PC-3 (cell line): ENCODE data around the gene DNPH1. TPM values are rescaled to one million over a fixed set of nuclear protein-coding genes. Genes with fewer than 3 reads are reported as not detected.
A peak's percentile ranks its signal among the peaks of the same experiment; 100 is the strongest.

Experiments used
- ATAC-seq: fragments of 200-7000 bp; cut with Tn5 transposase; 2 replicates; pipeline ENCODE4 v1.9.1; 2020; ENCODE audit warnings: mild to moderate bottlenecking, moderate library complexity
- BruUV-seq: library from RNA; stranded (reverse); fragments of 400-500 nt; replicated peaks from 2 replicates; lab custom pipeline; 2021; lab: Mats Ljungman, UMichigan
- CTCF ChIA-PET: fragments of 300-600 bp; sonication (Branson Sonifier 250); formaldehyde crosslinking; loops from one replicate; lab custom pipeline; 2022; ENCODE audit warnings: antibody characterized with exemption; lab: Charles Lee
- POLR2A ChIA-PET: fragments of 300-600 bp; sonication (Branson Sonifier 250); formaldehyde crosslinking; loops from one replicate; lab custom pipeline; 2022; ENCODE audit warnings: antibody characterized with exemption; ENCODE audit not compliant: unreplicated experiment; lab: Charles Lee
- DNase-seq: peaks from one replicate; pipeline ENCODE4 v3.0.0-alpha.2; 2015
- H2AFZ ChIP-seq: fragments of 300-600 bp; sonication (generic); 2 replicates; pipeline ENCODE4 v1.6.0; 2016; ENCODE audit warnings: antibody characterized with exemption, low read length
- H3F3A ChIP-seq: fragments of 300-600 bp; sonication (generic); one replicate; pipeline ENCODE4 v1.6.0; 2017; ENCODE audit warnings: antibody characterized with exemption, low read length, control low read depth, mild to moderate bottlenecking; ENCODE audit not compliant: unreplicated experiment
- H3K27ac ChIP-seq: fragments of 300-600 bp; sonication (generic); 2 replicates; pipeline ENCODE4 v1.5.1; 2016; ENCODE audit warnings: mild to moderate bottlenecking, low read length
- H3K27me3 ChIP-seq: fragments of 300-600 bp; sonication (generic); 2 replicates; pipeline ENCODE4 v1.6.1; 2016; ENCODE audit warnings: low read length, mixed read lengths
- H3K36me3 ChIP-seq: fragments of 300-600 bp; sonication (generic); 2 replicates; pipeline ENCODE4 v1.6.1; 2016; ENCODE audit warnings: low read depth, mixed run types, low read length, mixed read lengths
- H3K4me1 ChIP-seq: fragments of 300-600 bp; sonication (generic); 2 replicates; pipeline ENCODE4 v1.5.1; 2016; ENCODE audit warnings: low read length; ENCODE audit not compliant: insufficient read depth
- H3K4me2 ChIP-seq: fragments of 300-600 bp; sonication (generic); 2 replicates; pipeline ENCODE4 v1.6.0; 2016; ENCODE audit warnings: low read length
- H3K4me3 ChIP-seq: fragments of 300-600 bp; sonication (generic); 2 replicates; pipeline ENCODE4 v1.5.1; 2016; ENCODE audit warnings: mild to moderate bottlenecking, low read length, mixed read lengths
- H3K79me2 ChIP-seq: fragments of 300-600 bp; sonication (generic); 2 replicates; pipeline ENCODE4 v1.6.1; 2017; ENCODE audit warnings: low read length, mixed read lengths
- H3K9ac ChIP-seq: fragments of 300-600 bp; sonication (generic); 2 replicates; pipeline ENCODE4 v1.6.0; 2016; ENCODE audit warnings: mild to moderate bottlenecking, low read length
- H3K9me2 ChIP-seq: fragments of 300-600 bp; sonication (generic); replicated peaks from 2 replicates; pipeline ENCODE4 v1.6.1; 2016; ENCODE audit warnings: mixed run types, low read length, mixed read lengths
- H3K9me3 ChIP-seq: fragments of 300-600 bp; sonication (generic); 2 replicates; pipeline ENCODE4 v1.6.1; 2016; ENCODE audit warnings: low read length, mixed read lengths
- H4K20me1 ChIP-seq: fragments of 300-600 bp; sonication (generic); 2 replicates; pipeline ENCODE4 v1.6.1; 2016; ENCODE audit warnings: low read length, mixed read lengths
- EZH2 ChIP-seq: fragments of 300-600 bp; sonication (generic); IDR thresholded peaks from one replicate; pipeline ENCODE4 v1.6.1; 2017; ENCODE audit warnings: antibody characterized with exemption, mild to moderate bottlenecking, low read length; ENCODE audit not compliant: unreplicated experiment
- EZH2phosphoT487 ChIP-seq: fragments of 300-600 bp; sonication (generic); IDR thresholded peaks from 2 replicates; pipeline ENCODE4 v1.6.1; 2018; ENCODE audit warnings: mild to moderate bottlenecking, antibody characterized with exemption, low read length, borderline replicate concordance
- intact Hi-C: fragments of 100-400 bp; cut with micrococcal nuclease; formaldehyde crosslinking; loops from 2 replicates; pipeline ENCODE4 v1.9.0; 2023
- total RNA-seq: library from RNA; depleted of rRNA; stranded (reverse); fragments of >200 nt; gene quantifications from 2 replicates; pipeline ENCODE4 v1.2.3, GENCODE V29; 2014
- TF ChIP-seq, protein P1 (sequence below): fragments of 300-600 bp; sonication (generic); conservative IDR thresholded peaks from 2 replicates; pipeline ENCODE4 v1.5.1; 2017; ENCODE audit warnings: antibody characterized with exemption, low read depth, mild to moderate bottlenecking, low read length

DNPH1 gene
- total RNA-seq, 1 experiment from 2014 or later, result 128 TPM

DNA sequence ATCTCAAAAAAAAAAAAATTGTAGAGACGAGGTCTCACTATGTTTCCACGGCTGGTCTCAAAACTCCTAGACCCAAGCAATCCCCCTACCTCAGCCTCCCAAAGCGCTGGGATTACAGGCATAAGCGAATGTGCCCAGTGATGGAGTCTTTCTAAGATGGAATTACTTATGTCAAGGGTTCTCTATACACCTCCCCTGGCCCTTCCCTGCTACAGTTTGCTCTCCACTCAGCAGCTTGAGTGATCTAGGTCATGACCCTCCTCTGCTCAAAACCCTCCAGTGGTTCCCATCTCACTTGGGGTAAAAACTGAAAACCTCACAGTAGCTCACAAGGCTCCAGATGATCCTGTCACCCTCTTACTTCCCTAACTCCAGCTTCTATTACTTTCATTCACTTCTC, 1.8 kb upstream of the DNPH1 start:
- H3K9ac ChIP-seq, result no peak overlapping the region
- no peaks in the 10 kb centered on the region for H3F3A ChIP-seq
- H3K4me3 ChIP-seq, result no peak overlapping the region
- no peak for ATAC-seq
- no peak for DNase-seq
- H3K36me3 ChIP-seq, result no peaks in the 10 kb centered on the region
- CTCF ChIA-PET, result interaction anchor here (0.6 kb wide), 1 partner anchor 42 kb away, joined by 4 read pairs; no protein-coding TSS in a partner anchor
- no peaks in the 10 kb centered on the region for H3K27me3 ChIP-seq
- BruUV-seq, result no TSS peak
- intact Hi-C loops, result no loop called here
- peaks cover 7% of the 10 kb centered on the region; the same call in 1 of the 2 replicates for H3K4me1 ChIP-seq
- H3K79me2 ChIP-seq, result peaks cover 19% of the 10 kb centered on the region
- H3K9me2 ChIP-seq, result no peaks in the 10 kb centered on the region
- no peak overlapping the region for H3K4me2 ChIP-seq
- no peak overlapping the region for H2AFZ ChIP-seq
- POLR2A ChIA-PET, result no interaction called here
- H3K9me3 ChIP-seq, result no peaks in the 10 kb centered on the region
- TF ChIP-seq EZH2 (no peak), EZH2phosphoT487 (no peak)
- TF ChIP-seq, protein P1, sequence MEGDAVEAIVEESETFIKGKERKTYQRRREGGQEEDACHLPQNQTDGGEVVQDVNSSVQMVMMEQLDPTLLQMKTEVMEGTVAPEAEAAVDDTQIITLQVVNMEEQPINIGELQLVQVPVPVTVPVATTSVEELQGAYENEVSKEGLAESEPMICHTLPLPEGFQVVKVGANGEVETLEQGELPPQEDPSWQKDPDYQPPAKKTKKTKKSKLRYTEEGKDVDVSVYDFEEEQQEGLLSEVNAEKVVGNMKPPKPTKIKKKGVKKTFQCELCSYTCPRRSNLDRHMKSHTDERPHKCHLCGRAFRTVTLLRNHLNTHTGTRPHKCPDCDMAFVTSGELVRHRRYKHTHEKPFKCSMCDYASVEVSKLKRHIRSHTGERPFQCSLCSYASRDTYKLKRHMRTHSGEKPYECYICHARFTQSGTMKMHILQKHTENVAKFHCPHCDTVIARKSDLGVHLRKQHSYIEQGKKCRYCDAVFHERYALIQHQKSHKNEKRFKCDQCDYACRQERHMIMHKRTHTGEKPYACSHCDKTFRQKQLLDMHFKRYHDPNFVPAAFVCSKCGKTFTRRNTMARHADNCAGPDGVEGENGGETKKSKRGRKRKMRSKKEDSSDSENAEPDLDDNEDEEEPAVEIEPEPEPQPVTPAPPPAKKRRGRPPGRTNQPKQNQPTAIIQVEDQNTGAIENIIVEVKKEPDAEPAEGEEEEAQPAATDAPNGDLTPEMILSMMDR, result no peak
- H3K27ac ChIP-seq, result no peak overlapping the region
- H4K20me1 ChIP-seq, result no peaks in the 10 kb centered on the region

DNA sequence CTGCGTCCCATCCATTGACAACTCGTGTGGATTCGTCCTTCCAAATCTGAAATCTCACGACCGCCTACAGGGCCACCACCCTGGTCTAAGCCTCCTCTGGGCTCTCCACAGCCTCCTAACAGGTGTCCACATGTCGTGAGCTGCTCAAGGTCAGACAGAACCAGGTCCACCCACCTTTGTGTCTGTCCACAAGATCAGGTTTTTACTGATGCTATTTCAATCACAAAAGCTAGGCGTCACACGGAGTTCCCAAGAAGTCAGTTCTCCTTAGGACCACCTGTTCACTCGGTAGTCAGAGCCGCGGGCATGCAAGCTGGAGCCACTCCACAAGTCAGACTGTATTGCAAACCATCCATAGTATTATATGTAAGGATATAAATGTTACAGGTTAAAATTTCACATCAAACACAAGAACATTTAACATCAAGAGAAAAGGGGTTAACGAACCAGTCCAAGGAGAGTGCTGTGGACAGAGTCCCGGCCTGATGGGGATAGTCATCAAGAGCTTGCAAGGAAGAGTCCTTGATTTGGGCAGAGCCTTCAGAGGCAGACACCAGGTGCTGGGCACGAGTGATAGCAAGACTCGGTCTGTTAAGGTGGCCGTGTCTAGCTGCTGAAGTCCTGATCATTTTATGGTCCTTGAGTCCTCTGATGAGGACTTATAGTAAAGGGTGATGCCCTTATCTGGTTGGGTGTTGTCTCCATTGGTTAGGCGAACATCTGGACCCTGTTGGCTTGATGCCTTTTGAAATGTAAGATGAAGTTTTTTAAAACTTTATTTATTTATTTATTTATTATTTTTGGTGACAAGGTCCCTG, 731 bp upstream of the DNPH1 start:
- Histone ChIP-seq H3K27me3 (no peaks in the 10 kb centered on the region), H3K27ac (no peak overlapping the region), H3K9me2 (no peaks in the 10 kb centered on the region), H2AFZ (peak overlapping the region; percentile 77; the same call in 1 of the 2 replicates), H3K4me2 (peak overlapping the region; percentile 81; the same call in 1 of the 2 replicates), H3K9me3 (no peaks in the 10 kb centered on the region), H4K20me1 (no peaks in the 10 kb centered on the region), H3K9ac (no peak overlapping the region), H3F3A (no peaks in the 10 kb centered on the region), H3K4me1 (peaks cover 10% of the 10 kb centered on the region; the same call in 1 of the 2 replicates), H3K4me3 (peak overlapping the region; percentile 69; the same call in 1 of the 2 replicates), H3K79me2 (peaks cover 19% of the 10 kb centered on the region), H3K36me3 (no peaks in the 10 kb centered on the region)
- TF ChIP-seq EZH2phosphoT487 (no peak), EZH2 (no peak)
- ATAC-seq (no peak), DNase-seq (no peak)
- no TSS peak for BruUV-seq
- ChIA-PET CTCF (interaction anchor here (1.0 kb wide), 2 partner anchors 8 to 66 kb away, joined by 3 to 5 read pairs; no protein-coding TSS in a partner anchor), POLR2A (no interaction called here)
- intact Hi-C loops, result no loop called here

DNA sequence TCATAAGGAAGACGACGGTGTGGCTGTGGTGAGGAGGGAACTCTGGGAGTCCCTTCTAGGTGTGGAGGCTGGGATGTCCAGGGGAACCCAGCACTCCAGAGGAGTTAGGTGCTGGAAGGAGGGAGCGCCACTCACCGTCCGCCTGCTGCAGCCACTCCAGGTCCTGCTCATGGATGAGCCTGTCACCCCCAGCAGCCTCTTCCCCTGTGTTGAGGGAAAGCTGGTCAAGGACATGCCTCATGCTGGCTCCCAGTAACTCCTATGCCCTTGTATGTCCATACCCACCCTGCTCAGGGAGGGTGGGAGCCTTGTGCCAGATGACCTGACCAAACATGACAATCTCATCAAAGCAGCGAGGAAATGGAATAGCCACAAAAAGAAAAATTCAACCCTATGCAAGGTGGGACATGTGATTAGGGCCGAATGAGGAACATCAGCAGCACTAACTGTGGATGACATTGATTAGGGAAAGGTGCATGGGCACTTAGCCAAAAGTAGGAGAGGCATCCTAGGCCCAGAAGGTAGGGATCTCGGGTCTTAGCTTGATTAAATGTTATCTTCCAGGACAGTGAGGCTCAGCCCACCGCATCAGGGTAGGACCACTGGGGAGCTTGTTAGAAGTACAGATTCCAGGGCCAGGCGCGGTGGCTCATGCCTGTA, 3.0 kb downstream of the DNPH1 start:
- intact Hi-C loops, result no loop called here
- POLR2A ChIA-PET, result no interaction called here
- no peak overlapping the region for H3K27ac ChIP-seq

More for the DNA sequence above, 3.0 kb downstream of the DNPH1 start:
- H4K20me1 ChIP-seq, result no peaks in the 10 kb centered on the region
- no peaks in the 10 kb centered on the region for H3K9me3 ChIP-seq
- H3K79me2 ChIP-seq, result peaks cover 19% of the 10 kb centered on the region
- peaks cover 10% of the 10 kb centered on the region; the same call in 1 of the 2 replicates for H3K4me1 ChIP-seq
- no peak overlapping the region for H3K4me2 ChIP-seq
- H3K9ac ChIP-seq, result no peak overlapping the region
- CTCF ChIA-PET, result no interaction called here
- H3K36me3 ChIP-seq, result no peaks in the 10 kb centered on the region
- no TSS peak for BruUV-seq
- H2AFZ ChIP-seq, result no peak overlapping the region
- no peaks in the 10 kb centered on the region for H3K9me2 ChIP-seq
- H3K4me3 ChIP-seq, result no peak overlapping the region
- no peaks in the 10 kb centered on the region for H3K27me3 ChIP-seq
- TF ChIP-seq EZH2 (no peak), EZH2phosphoT487 (no peak)
- TF ChIP-seq, protein P1, result no peak
- ATAC-seq, result no peak
- H3F3A ChIP-seq, result no peaks in the 10 kb centered on the region
- DNase-seq, result no peak
